IgD-negative memory B cell (primary cell): ENCODE measurements around the gene GAK. TPM values are rescaled to one million over a fixed set of nuclear protein-coding genes. Genes with fewer than 3 reads are reported as not detected.
A peak's percentile ranks its signal among the peaks of the same experiment; 100 is the strongest.

Experiments used
- H3K27ac Mint-ChIP-seq, 3 donors: one replicate each; pipeline ENCODE4 v1.8.0; 2020 to 2022; ENCODE audit warnings: mild to moderate bottlenecking in 3 of 3, mixed read lengths in 3 of 3, moderate library complexity in 1 of 3
- H3K27me3 Mint-ChIP-seq: one replicate; pipeline ENCODE4 v1.8.0; 2021; ENCODE audit warnings: mixed read lengths
- H3K36me3 Mint-ChIP-seq: one replicate; pipeline ENCODE4 v1.8.0; 2020; ENCODE audit warnings: mild to moderate bottlenecking, mixed read lengths
- H3K4me1 Mint-ChIP-seq, 3 donors: one replicate each; pipeline ENCODE4 v1.8.0; 2020 to 2022; ENCODE audit warnings: mixed read lengths in 3 of 3, mild to moderate bottlenecking in 1 of 3
- H3K4me3 Mint-ChIP-seq, 4 donors: one replicate each; pipeline ENCODE4 v1.8.0; 2020 to 2022; ENCODE audit warnings: mild to moderate bottlenecking in 4 of 4, mixed read lengths in 4 of 4, moderate library complexity in 3 of 4
- H3K9me3 Mint-ChIP-seq, 3 donors: one replicate each; pipeline ENCODE4 v1.8.0; 2020 to 2021; ENCODE audit warnings: mixed read lengths in 3 of 3, mild to moderate bottlenecking in 1 of 3
- polyA plus RNA-seq: library from polyadenylated mRNA; unstranded; fragments of 300-500 nt; fragmentation: Illumina TruSeq; gene quantifications from one replicate; pipeline ENCODE4 v1.2.3, GENCODE V29; 2021

GAK gene
- polyA plus RNA-seq, 1 donor from 2014 or later, result 74.7 TPM

DNA sequence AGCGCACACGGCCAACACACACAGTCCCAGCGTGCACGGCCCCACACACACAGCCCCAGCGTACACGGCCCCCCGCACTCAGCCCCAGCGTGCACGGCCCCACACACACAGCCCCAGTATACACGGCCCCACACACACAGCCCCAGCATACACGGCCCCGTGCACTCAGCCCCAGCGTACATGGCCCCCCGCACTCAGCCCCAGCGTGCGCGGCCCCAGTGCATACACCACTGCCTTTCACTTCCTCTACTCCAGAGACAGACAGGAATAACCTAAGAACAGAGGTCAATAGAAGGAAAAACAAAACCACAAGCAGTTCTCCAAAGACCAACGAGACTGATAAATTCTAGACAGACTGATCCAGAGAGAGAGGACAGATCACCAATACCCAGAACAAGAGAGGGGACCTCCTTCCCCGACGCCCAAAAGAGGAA lies 17.1 kb downstream of the GAK start:
- no peaks in the 10 kb centered on the region for H3K27me3 Mint-ChIP-seq
- H3K27ac Mint-ChIP-seq, result peak overlapping the region in 1 of 3 donors; percentile 39
- peaks cover 26 to 37% (median 33%) of the 10 kb centered on the region in 3 donors for H3K4me1 Mint-ChIP-seq
- H3K9me3 Mint-ChIP-seq, result peaks cover 0 to 3% (median 0%) of the 10 kb centered on the region in 3 donors
- peaks cover 3% of the 10 kb centered on the region for H3K36me3 Mint-ChIP-seq
- H3K4me3 Mint-ChIP-seq, result peak overlapping the region; percentile 2 to 85 (median 72)

DNA sequence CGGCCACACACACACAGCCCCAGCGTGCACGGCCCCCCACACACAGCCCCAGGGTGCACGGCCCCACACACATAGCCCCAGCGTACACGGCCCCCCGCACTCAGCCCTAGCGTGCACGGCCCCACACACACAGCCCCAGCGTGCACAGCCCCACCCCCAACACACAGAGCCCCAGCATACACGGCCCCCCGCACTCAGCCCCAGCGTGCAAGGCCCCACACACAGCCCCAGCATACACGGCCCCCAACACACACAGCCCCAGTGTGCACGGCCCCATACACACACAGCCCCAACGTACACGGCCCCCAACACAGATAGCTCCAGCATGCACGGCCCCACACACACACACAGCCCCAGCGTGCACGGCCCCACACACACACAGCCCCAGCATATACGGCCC lies 17.6 kb downstream of the GAK start:
- H3K27ac Mint-ChIP-seq, result no peak overlapping the region
- H3K4me3 Mint-ChIP-seq, result no peak overlapping the region
- peaks cover 0 to 2% (median 0%) of the 10 kb centered on the region in 3 donors for H3K9me3 Mint-ChIP-seq
- H3K36me3 Mint-ChIP-seq, result peaks cover 4% of the 10 kb centered on the region
- H3K27me3 Mint-ChIP-seq, result no peaks in the 10 kb centered on the region
- H3K4me1 Mint-ChIP-seq, result peaks cover 24 to 34% (median 29%) of the 10 kb centered on the region in 3 donors

DNA sequence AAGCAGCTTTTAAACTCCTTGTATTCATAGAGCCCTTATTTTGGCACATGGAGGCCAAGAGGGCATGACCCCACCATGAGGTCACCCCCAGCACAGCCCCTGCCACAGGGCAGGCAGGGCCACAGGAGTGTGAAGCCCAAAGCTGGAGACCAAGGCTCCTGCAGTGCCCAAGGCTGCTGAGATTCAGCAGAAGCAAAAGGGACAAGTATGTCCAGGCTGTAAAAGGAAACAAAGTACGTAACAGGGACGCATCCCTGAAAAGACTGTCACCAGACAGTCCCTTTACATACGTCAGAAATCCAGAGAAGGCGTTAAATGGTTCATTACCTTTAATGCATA lies 18.9 kb downstream of the GAK start:
- H3K36me3 Mint-ChIP-seq, result peaks cover 2% of the 10 kb centered on the region
- H3K27ac Mint-ChIP-seq, result no peak overlapping the region
- no peaks in the 10 kb centered on the region for H3K27me3 Mint-ChIP-seq
- H3K9me3 Mint-ChIP-seq, result no peaks in the 10 kb centered on the region
- peaks cover 23 to 30% (median 25%) of the 10 kb centered on the region in 3 donors for H3K4me1 Mint-ChIP-seq
- H3K4me3 Mint-ChIP-seq, result no peak overlapping the region

DNA sequence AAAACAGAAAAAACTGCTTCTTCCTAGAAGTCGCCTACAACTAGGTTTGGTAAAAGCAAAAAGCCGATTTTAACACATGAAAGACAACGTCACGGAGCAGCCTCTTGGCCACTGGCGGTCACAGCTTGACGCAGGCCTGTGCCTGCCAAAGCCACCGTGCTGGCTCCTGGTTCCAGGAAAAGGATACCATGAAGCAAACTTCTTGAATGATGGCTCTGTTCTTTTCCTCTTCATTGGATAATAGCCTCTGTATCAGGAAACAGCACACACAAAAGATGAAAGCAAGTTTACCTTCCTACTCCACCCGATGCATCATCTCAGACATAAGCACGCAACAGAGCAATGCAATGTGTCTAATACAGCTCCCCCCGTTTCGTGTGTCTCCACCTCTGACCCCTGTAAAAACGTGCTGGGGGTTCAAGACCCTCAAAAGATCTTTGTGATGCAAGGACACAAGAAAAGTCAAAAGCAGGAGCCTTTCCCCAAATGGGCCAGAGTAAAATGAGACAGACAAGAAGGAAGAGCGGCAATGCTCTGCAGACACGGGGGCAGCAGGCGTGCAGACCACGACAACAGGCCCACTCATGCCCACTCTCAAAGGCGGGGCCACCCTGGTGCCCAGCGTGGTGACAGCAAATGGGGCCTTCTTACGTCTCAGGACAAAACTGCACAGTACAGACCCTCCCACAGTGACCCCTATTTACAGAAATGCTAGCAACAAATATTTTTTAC lies 19.4 kb downstream of the GAK start:
- Mint-ChIP-seq H3K27me3 (no peaks in the 10 kb centered on the region), H3K36me3 (peaks cover 2% of the 10 kb centered on the region), H3K4me3 (no peak overlapping the region), H3K9me3 (no peaks in the 10 kb centered on the region), H3K4me1 (peaks cover 17 to 26% (median 20%) of the 10 kb centered on the region in 3 donors), H3K27ac (peak overlapping the region in 1 of 3 donors; percentile 78)

DNA sequence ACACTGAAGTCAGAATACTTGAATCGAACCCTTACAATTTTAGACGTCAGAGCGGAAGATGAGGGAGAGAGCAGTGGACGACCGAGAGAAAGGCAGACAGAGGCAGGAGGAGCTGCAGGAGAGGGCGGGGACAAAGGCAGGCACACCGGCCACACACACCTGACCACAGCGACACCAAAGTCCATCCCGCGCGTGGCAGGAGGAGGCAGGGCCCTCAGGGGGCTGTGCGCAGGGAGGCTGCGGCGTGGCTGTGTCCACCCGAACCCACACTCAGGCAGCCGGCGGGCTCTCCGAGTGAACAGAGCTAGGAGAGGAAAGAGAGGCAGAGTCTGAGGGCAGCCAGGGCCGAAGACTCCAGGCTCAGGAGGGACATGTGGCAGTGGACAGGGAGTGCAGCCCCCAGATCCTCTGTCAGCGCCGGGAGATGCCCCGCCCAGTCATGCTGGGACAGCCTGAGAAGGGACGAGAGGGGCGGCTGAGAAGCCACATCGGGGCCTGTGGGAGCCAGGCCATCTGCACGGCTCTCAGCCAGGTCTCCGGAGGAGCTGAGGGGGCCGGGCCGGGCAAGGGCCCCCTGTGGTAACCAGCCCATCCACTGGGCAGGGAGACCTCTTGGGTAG lies 20.1 kb downstream of the GAK start:
- peaks cover 15 to 20% (median 16%) of the 10 kb centered on the region in 3 donors for H3K4me1 Mint-ChIP-seq
- peak overlapping the region in 1 of 3 donors; percentile 74 for H3K27ac Mint-ChIP-seq
- no peaks in the 10 kb centered on the region for H3K27me3 Mint-ChIP-seq
- no peak overlapping the region for H3K4me3 Mint-ChIP-seq
- peaks cover 2% of the 10 kb centered on the region for H3K36me3 Mint-ChIP-seq
- no peaks in the 10 kb centered on the region for H3K9me3 Mint-ChIP-seq

DNA sequence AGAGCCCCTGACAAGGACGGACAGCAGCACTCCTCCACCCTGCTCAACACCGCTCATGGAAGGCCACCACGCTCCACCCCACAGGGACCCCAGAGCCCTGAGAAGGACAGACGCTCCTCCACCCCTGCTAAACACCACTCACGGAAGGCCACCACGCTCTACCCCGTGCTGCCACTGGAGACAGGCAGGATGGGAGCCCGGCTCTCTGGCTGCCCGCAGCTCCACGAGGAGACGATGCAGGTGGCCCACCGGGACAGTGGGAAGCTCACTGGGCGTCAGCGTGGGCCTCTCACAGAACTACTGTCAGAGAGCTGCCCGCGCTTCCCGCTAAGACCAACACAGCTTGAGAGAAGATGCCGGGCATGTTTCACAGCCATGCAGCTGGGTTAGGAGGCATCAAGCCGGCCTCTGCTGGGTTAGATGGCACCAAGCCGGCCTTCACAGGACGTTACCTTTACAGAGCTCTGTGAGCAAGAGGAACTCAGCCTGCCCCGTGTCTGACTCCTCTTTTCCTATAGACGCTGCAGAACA lies 20.8 kb downstream of the GAK start:
- Mint-ChIP-seq H3K36me3 (peaks cover 2% of the 10 kb centered on the region), H3K4me1 (peaks cover 10 to 15% (median 12%) of the 10 kb centered on the region in 3 donors), H3K27ac (peak overlapping the region in 1 of 3 donors; percentile 74), H3K9me3 (no peaks in the 10 kb centered on the region), H3K27me3 (no peaks in the 10 kb centered on the region), H3K4me3 (no peak overlapping the region)

DNA sequence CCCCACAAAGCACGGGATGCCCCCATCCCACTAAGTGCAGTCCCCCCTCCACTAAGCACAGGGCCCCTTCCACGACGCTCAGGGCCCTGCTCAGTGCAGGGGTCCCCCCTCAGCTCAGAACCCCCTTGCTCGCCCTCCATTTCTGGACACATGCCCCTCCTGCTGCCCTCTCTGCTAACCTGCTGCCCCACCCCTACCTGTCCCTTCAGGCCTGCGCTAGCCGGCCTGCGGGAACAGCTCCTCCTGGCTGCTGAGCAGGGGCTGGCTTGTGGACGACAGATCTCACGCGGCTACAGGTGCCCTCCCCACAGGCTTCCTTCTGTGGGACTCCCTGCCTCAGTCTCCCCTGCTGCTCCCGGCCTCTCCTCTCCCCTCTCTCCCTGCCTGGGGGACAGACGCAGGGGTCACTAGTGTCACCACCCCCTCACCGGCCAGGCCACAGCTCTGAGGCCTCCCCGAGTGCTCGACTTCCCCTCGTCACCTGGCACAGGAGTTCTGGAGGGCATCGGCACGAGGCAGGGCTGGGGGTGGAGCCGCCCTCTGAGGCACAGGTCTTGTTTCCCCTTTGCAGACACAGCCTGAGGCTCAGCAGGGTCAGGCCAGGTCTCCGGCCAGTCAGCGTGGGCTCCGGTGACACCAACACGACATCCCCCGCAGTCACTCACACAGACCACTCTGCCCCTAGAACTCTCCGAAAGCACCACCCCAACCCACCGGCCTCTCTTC lies 21.6 kb downstream of the GAK start:
- H3K9me3 Mint-ChIP-seq, result no peaks in the 10 kb centered on the region
- H3K4me1 Mint-ChIP-seq, result peaks cover 6 to 9% (median 6%) of the 10 kb centered on the region in 3 donors
- H3K36me3 Mint-ChIP-seq, result peaks cover 2% of the 10 kb centered on the region
- no peak overlapping the region for H3K4me3 Mint-ChIP-seq
- no peaks in the 10 kb centered on the region for H3K27me3 Mint-ChIP-seq
- H3K27ac Mint-ChIP-seq, result no peak overlapping the region

DNA sequence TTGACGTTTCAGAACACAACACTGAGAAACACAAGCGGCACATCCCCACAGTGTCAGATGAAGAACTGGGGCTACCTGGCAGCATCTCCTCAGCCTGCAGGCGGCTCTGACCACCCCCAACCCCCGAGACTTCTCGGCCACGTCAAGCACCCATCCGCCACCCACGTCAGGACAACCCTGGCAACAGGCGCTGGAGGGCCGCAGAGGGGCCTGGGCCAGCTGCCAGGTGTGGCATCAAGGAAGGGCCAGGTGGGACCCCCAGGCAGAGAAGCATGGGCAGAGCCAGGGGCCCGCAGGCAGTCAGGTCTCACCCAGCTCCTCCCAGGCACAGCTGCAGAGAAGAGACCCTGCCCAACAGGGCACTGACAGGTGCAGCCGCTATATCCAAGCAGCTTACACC lies 22.3 kb downstream of the GAK start:
- Mint-ChIP-seq H3K4me1 (peaks cover 0 to 2% (median 0%) of the 10 kb centered on the region in 3 donors), H3K27me3 (no peaks in the 10 kb centered on the region), H3K4me3 (no peak overlapping the region), H3K9me3 (no peaks in the 10 kb centered on the region), H3K27ac (no peak overlapping the region), H3K36me3 (peaks cover 2% of the 10 kb centered on the region)

DNA sequence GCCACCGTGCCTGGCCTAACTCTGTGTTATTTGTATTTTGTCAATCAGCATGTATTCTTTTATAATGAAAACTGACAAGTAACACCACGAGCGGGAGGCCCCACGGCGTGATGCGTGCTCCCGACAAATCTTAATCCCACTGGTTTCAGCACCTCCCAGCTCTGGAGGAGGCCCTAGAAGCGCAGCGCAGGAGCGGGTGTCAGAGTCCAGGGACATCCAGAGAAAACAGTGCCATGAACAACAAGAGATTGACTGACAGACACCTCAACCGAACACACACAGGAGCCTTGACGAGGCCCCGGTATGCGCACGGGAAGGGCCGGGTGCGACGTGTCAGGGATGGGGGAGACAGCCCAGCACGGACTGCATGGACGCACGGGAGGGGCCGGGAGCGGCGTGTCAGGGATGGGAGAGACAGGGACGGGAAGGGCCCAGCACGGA lies 23.0 kb downstream of the GAK start:
- H3K27ac Mint-ChIP-seq, result no peak overlapping the region
- no peaks in the 10 kb centered on the region for H3K9me3 Mint-ChIP-seq
- no peak overlapping the region for H3K4me3 Mint-ChIP-seq
- peaks cover 2% of the 10 kb centered on the region for H3K36me3 Mint-ChIP-seq
- H3K27me3 Mint-ChIP-seq, result no peaks in the 10 kb centered on the region
- H3K4me1 Mint-ChIP-seq, result peaks cover 0 to 2% (median 0%) of the 10 kb centered on the region in 3 donors

DNA sequence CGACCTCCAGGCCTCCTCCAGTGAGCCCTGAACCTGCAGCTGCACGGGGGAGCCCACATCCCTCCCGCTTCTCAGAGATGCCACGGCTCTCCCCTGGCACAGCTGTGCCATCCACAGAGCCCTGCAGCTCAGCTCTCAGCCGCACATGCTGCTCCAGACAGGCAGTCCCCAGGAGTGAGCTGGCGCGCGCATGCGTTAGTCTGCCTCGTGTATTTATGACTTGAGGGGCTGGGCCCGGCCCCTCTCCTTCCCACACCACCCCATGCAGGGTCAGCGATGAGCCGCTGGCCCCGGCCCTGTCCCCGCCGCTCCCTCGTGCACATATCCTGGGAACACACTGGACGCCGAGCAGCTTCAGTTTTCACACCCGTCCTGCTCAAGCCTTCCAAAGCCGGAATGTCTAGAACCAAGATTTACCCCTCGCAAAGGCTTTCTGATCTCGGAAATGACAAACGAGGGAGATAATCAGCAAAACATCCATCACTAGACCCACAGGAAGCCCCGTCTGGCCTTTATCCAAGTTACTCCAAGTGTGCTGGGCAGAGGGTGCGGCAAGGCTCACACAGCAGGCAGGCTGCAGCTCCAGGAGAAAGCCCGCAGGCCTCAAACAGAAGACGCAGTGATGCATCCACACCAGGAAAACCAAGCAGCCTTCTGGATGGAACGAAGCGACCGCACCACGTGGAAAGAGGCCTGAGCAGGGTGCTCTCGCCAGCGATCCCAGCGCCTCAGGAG lies 24.3 kb downstream of the GAK start:
- Mint-ChIP-seq H3K27me3 (no peaks in the 10 kb centered on the region), H3K36me3 (peaks cover 2% of the 10 kb centered on the region), H3K4me1 (peaks cover 0 to 2% (median 0%) of the 10 kb centered on the region in 3 donors), H3K9me3 (no peaks in the 10 kb centered on the region), H3K27ac (no peak overlapping the region), H3K4me3 (no peak overlapping the region)

DNA sequence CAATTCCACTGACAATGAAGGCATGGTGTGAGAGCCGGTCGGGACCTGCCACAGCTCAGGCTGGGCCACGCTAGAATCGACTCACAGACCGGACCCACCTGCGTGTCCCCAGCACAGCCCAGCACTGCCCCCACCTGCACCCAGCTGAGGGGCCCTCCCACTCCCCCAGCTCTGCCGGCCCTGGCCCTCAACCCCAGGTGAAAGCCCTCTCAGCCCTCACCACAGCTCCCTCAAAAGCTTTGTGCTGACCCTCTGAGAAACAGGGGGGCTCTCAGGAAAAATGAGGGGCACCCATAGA lies 25.1 kb downstream of the GAK start:
- H3K27ac Mint-ChIP-seq, result peak overlapping the region in 1 of 3 donors; percentile 71

DNA sequence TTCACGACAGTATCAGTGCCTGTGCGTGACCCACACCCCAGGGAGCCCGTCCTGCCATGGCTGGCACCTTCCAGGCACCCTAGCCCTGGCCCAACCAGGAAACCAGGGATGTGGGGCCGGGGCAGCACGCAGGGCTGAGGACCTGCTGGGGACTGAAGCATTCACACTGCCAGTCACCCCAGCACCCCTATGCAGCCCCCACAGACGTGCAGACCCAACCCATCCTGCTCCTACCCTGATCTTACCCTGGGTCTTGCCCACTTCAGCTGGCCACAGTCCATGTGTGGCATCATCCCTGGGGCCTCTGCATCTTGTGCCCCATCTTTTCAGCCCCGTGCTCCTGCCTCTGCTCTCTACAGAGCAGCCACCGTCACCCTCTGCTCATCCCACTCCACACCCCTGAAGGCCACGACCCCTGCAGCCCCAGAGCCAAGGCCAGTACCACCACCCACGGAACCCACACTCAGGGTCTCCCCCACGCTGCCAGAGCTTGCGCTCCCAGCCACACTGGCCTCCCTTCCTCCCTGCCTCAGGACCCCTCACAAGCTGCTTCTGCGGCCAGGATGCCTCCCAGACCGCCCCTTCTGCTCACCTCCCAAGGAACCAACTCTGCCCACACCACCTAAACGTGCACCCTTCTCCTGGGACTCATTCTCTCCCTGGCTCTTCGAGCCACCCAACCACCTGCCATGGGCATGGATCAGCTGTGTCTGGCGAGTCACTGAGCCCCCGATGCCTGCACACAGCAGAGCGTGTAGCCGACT lies 25.6 kb downstream of the GAK start:
- Mint-ChIP-seq H3K4me3 (no peak overlapping the region), H3K4me1 (peaks cover 0 to 2% (median 0%) of the 10 kb centered on the region in 3 donors), H3K9me3 (no peaks in the 10 kb centered on the region), H3K27ac (peak overlapping the region in 2 of 3 donors; percentile 71 to 83), H3K27me3 (no peaks in the 10 kb centered on the region), H3K36me3 (peaks cover 2% of the 10 kb centered on the region)

More for the DNA sequence above, 25.1 kb downstream of the GAK start:
- Mint-ChIP-seq H3K4me1 (peaks cover 0 to 2% (median 0%) of the 10 kb centered on the region in 3 donors), H3K9me3 (no peaks in the 10 kb centered on the region), H3K36me3 (peaks cover 2% of the 10 kb centered on the region), H3K4me3 (no peak overlapping the region), H3K27me3 (no peaks in the 10 kb centered on the region)

DNA sequence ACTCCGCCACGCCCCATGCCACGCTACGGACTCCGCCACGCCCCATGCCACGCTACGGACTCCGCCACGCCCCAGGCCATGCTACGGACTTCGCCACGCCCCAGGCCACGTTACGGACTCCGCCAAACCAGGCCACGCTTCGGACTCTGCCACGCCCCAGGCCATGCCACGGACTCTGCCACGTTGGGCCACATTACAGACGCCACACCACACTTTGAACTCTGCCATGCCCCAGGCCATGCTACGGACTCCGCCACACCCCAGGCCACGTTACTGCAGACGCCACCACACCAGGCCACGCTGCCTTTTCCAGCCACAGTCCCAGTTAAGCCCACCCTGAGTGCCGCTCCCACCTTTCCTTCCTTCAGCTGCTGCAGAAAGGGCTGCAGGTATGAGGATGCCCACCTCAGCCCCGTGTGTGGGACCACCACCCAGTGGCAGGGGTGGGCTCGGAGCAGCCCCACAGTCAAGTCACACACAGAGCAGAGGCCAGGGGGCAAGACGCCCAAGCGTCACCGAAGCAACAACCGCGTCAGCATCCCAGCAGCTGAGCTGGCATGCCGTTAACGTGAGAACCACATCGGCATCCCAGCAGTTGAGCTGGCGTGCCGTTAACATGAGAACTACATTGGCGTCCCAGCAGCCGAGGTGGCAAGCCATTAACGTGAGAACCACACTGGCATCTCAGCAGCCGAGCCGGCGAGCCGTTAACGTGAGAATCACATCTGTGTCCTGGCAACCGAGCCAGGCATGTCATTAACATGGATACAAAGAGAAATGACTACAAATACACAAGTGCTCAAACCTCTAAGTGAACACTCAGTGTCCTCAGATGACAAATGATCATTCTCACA lies 26.4 kb downstream of the GAK start:
- Mint-ChIP-seq H3K9me3 (no peaks in the 10 kb centered on the region), H3K36me3 (peaks cover 2% of the 10 kb centered on the region), H3K27ac (no peak overlapping the region), H3K4me1 (peaks cover 0 to 2% (median 0%) of the 10 kb centered on the region in 3 donors), H3K4me3 (no peak overlapping the region), H3K27me3 (no peaks in the 10 kb centered on the region)
